ENCODE data around the gene TNRC6C. TPM values are rescaled to one million over a fixed set of nuclear protein-coding genes. Genes with fewer than 3 reads are reported as not detected.
A peak's percentile ranks its signal among the peaks of the same experiment; 100 is the strongest.

Gene TNRC6C
- total and polyA plus RNA-seq, 4 donors: 1.3 to 7.7 (median 2.9) TPM

DNA sequence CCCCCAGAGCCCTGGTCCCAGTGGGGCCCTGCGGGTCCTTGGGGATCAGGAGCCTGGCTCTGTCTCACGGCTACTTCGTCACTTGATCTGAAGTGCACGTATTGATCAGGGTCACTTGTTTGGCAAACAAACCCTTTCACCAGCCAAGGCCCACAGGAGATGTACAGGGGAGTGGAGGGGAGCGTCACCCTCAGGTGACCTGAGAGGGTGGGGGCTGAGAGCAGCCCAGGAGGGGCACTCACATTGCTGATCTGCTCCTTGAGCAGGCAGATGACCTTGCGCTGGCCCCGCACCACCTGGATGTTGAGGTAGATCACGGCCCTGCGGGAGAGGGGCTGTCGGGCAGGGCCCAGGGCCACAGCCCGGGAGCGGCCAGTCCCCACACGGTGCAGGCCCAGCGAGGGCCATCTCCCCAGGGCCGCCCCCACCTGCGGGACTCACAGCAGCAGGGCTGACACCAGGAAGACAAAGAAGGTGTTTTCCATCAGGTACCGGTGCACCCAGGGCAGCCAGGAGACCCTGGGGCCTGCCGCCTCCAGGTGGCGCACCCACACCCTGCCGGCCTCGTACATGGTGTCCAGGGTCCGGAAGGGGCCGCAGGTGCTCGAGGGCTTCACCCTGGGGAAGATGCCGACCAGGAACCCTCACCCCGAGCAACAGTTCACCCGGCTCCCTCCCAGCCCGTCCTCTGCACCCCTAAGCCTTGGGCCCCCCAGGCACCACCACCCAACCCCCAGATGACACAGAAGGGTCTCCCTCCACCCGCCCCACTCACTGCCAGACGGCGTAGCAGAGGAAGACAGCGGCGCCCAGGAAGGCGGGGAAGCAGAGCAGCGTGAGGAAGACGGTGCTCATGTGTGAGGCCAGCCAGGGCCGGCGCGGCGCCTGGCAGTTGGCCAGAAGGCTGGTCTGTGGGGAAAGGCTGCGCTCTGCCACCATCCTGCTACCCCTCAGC is 158.8 kb downstream of the TNRC6C start:
- DNase-seq (ENCODE audit: low spot score): no peak
- 56% methylated on average over 41 of the region's 41 CpGs for WGBS

DNA sequence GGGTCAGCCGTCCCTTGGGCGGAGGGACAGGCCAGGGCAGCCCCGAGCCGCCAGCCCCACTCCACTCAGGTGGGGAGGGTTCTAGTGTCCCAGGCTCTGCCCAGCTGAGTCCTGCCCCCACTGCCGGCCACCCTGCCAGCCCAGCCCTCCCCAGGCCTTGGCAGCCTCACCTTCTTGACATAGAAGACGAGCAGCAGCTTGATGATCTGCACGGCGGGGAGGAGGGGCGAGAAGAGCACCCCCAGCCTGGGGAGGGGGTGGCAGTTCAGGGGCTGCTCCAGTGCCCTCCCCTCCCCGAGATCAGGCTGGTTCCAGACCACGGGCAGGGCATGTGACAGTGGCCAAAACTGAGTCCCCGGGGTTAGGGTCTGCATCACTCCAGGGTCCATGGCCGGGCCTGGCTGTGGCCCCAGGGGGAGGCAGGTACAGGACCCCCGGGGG is 160.3 kb downstream of the TNRC6C start:
- no peak for DNase-seq (ENCODE audit: low spot score)
- no peak overlapping the region for H3K4me3 ChIP-seq (ENCODE audit: low read depth in 1 of 3, low read length in 3 of 3)
- H3K27ac ChIP-seq (ENCODE audit: low read depth in 1 of 2, low read length in 2 of 2): no peak overlapping the region
- no peaks in the 10 kb centered on the region for H3K9me3 ChIP-seq (ENCODE audit: control insufficient read depth in 4 of 4, low read length in 3 of 4)
- TF ChIP-seq GABPA (IDR thresholded peaks at IDR 0.05 in 1 of 2, conservative IDR thresholded peaks at IDR 0.05 in 1 of 2): no peak
- TF ChIP-seq, protein P1, sequence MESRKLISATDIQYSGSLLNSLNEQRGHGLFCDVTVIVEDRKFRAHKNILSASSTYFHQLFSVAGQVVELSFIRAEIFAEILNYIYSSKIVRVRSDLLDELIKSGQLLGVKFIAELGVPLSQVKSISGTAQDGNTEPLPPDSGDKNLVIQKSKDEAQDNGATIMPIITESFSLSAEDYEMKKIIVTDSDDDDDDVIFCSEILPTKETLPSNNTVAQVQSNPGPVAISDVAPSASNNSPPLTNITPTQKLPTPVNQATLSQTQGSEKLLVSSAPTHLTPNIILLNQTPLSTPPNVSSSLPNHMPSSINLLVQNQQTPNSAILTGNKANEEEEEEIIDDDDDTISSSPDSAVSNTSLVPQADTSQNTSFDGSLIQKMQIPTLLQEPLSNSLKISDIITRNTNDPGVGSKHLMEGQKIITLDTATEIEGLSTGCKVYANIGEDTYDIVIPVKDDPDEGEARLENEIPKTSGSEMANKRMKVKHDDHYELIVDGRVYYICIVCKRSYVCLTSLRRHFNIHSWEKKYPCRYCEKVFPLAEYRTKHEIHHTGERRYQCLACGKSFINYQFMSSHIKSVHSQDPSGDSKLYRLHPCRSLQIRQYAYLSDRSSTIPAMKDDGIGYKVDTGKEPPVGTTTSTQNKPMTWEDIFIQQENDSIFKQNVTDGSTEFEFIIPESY (IDR thresholded peaks at IDR 0.05): no peak
- TF ChIP-seq MAX (IDR thresholded peaks at IDR 0.05): no peak
- no peak for TF ChIP-seq JUND (IDR thresholded peaks at IDR 0.05)
- no peak for TF ChIP-seq RXRA (IDR thresholded peaks at IDR 0.05)
- TF ChIP-seq, protein P2, sequence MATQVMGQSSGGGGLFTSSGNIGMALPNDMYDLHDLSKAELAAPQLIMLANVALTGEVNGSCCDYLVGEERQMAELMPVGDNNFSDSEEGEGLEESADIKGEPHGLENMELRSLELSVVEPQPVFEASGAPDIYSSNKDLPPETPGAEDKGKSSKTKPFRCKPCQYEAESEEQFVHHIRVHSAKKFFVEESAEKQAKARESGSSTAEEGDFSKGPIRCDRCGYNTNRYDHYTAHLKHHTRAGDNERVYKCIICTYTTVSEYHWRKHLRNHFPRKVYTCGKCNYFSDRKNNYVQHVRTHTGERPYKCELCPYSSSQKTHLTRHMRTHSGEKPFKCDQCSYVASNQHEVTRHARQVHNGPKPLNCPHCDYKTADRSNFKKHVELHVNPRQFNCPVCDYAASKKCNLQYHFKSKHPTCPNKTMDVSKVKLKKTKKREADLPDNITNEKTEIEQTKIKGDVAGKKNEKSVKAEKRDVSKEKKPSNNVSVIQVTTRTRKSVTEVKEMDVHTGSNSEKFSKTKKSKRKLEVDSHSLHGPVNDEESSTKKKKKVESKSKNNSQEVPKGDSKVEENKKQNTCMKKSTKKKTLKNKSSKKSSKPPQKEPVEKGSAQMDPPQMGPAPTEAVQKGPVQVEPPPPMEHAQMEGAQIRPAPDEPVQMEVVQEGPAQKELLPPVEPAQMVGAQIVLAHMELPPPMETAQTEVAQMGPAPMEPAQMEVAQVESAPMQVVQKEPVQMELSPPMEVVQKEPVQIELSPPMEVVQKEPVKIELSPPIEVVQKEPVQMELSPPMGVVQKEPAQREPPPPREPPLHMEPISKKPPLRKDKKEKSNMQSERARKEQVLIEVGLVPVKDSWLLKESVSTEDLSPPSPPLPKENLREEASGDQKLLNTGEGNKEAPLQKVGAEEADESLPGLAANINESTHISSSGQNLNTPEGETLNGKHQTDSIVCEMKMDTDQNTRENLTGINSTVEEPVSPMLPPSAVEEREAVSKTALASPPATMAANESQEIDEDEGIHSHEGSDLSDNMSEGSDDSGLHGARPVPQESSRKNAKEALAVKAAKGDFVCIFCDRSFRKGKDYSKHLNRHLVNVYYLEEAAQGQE (IDR thresholded peaks at IDR 0.05): no peak
- no peak for TF ChIP-seq CTCF (IDR thresholded peaks at IDR 0.05; ENCODE audit: low read depth, low read length, missing input control)
- no peak for TF ChIP-seq EGR1 (IDR thresholded peaks at IDR 0.05; ENCODE audit: low read depth in 2 of 2)
- TF ChIP-seq HNF4G (IDR thresholded peaks at IDR 0.05): no peak
- TF ChIP-seq NR2F2 (IDR thresholded peaks at IDR 0.05): no peak
- TF ChIP-seq YY1 (IDR thresholded peaks at IDR 0.05): no peak
- no peak for TF ChIP-seq SP1 (IDR thresholded peaks at IDR 0.05)
- no peak for TF ChIP-seq FOXA1 (IDR thresholded peaks at IDR 0.05)
- TF ChIP-seq, protein P3, sequence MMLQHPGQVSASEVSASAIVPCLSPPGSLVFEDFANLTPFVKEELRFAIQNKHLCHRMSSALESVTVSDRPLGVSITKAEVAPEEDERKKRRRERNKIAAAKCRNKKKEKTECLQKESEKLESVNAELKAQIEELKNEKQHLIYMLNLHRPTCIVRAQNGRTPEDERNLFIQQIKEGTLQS (IDR thresholded peaks at IDR 0.05): no peak
- TF ChIP-seq HNF4A (conservative IDR thresholded peaks at IDR 0.05): no peak
- no peak for TF ChIP-seq TAF1 (conservative IDR thresholded peaks at IDR 0.05)
- H3K9ac ChIP-seq (ENCODE audit: low read depth in 1 of 2, low read length in 2 of 2): no peak overlapping the region
- peaks cover 0 to 9% (median 2%) of the 10 kb centered on the region in 4 donors for H3K4me1 ChIP-seq (ENCODE audit: control insufficient read depth in 4 of 4, insufficient read depth in 4 of 4, low read length in 3 of 4)
- H3K27me3 ChIP-seq (ENCODE audit: control insufficient read depth in 4 of 4, insufficient read depth in 4 of 4, low read length in 3 of 4): no peaks in the 10 kb centered on the region
- WGBS: 89% methylated on average over 14 of the region's 14 CpGs
- peaks cover 0 to 2% (median 0%) of the 10 kb centered on the region in 4 donors for H3K36me3 ChIP-seq (ENCODE audit: control insufficient read depth in 4 of 4, insufficient read depth in 3 of 4, low read depth in 1 of 4, low read length in 3 of 4)

More for the DNA sequence above, 158.8 kb downstream of the TNRC6C start:
- no peak overlapping the region for H3K4me3 ChIP-seq (ENCODE audit: low read depth in 1 of 3, low read length in 3 of 3)
- no peaks in the 10 kb centered on the region for H3K36me3 ChIP-seq (ENCODE audit: control insufficient read depth in 4 of 4, insufficient read depth in 3 of 4, low read depth in 1 of 4, low read length in 3 of 4)
- H3K9ac ChIP-seq (ENCODE audit: low read depth in 1 of 2, low read length in 2 of 2): no peak overlapping the region
- peak; percentile 20 for TF ChIP-seq CTCF (IDR thresholded peaks at IDR 0.05; ENCODE audit: low read depth, low read length, missing input control)
- no peak for TF ChIP-seq EGR1 (IDR thresholded peaks at IDR 0.05; ENCODE audit: low read depth in 2 of 2)
- no peak for TF ChIP-seq NR2F2 (IDR thresholded peaks at IDR 0.05)
- TF ChIP-seq RAD21 (IDR thresholded peaks at IDR 0.05): peak in 1 of 2 donors; percentile 68
- TF ChIP-seq RXRA (IDR thresholded peaks at IDR 0.05): no peak
- peaks cover 0 to 12% (median 4%) of the 10 kb centered on the region in 4 donors for H3K4me1 ChIP-seq (ENCODE audit: control insufficient read depth in 4 of 4, insufficient read depth in 4 of 4, low read length in 3 of 4)
- H3K9me3 ChIP-seq (ENCODE audit: control insufficient read depth in 4 of 4, low read length in 3 of 4): no peaks in the 10 kb centered on the region
- no peak overlapping the region for H3K27ac ChIP-seq (ENCODE audit: low read depth in 1 of 2, low read length in 2 of 2)
- no peaks in the 10 kb centered on the region for H3K27me3 ChIP-seq (ENCODE audit: control insufficient read depth in 4 of 4, insufficient read depth in 4 of 4, low read length in 3 of 4)
